Psoas muscle (tissue), 8 donors: Measurements from ENCODE around the gene GPR150. TPM values are rescaled to one million over a fixed set of nuclear protein-coding genes. Genes with fewer than 3 reads are reported as not detected.

Source experiments
- ATAC-seq, 4 donors: fragments of 200-7000 bp; cut with Tn5 transposase; one replicate each; pipeline ENCODE4 v1.9.1; 2020; ENCODE audit warnings: moderate library complexity in 3 of 4, mild to moderate bottlenecking in 2 of 4
- DNase-seq, 2 donors: peaks; one replicate each; pipeline ENCODE4 v3.0.0-alpha.2; 2020
- H3K27ac ChIP-seq: fragments of 200-600 bp; one replicate; pipeline ENCODE4 v1.8.0; 2022
- H3K27me3 ChIP-seq, 3 donors: fragments of 200-600 bp in 1 of 3; one replicate each; pipeline versions ENCODE4 v1.6.1 to v1.8.0; 2013 to 2022; ENCODE audit warnings: low read length in 2 of 3, mild to moderate bottlenecking in 2 of 3, moderate library complexity in 1 of 3; ENCODE audit not compliant: insufficient read depth in 3 of 3
- H3K36me3 ChIP-seq, 2 donors: fragments of 200-600 bp in 1 of 2; one replicate each; pipeline versions ENCODE4 v1.6.1 to v1.8.0; 2013 to 2022; ENCODE audit warnings: low read depth in 1 of 2, mild to moderate bottlenecking in 1 of 2, moderate library complexity in 1 of 2; ENCODE audit not compliant: insufficient read depth in 1 of 2
- H3K4me1 ChIP-seq: fragments of 200-600 bp; one replicate; pipeline ENCODE4 v1.8.0; 2022
- H3K4me3 ChIP-seq: fragments of 200-600 bp; one replicate; pipeline ENCODE4 v1.8.0; 2022; ENCODE audit warnings: mild to moderate bottlenecking
- H3K9me3 ChIP-seq: fragments of 200-600 bp; one replicate; pipeline ENCODE4 v1.8.0; 2022
- CTCF ChIP-seq: fragments of 200-600 bp; IDR thresholded peaks from one replicate; pipeline ENCODE4 v1.8.0; 2022; ENCODE audit warnings: antibody characterized with exemption
- WGBS, 3 donors: extraction: QIAGEN DNeasy Blood & Tissue Kit; methylation state at CpG; one replicate each; pipeline versions ENCODE4 v1.1.6 to v1.1.7; 2013; 5-methylcytosine and 5-hydroxymethylcytosine counted together
- intact Hi-C, 2 donors: fragments of 100-400 bp; cut with DNase I; formaldehyde crosslinking; loops; one replicate each; pipeline versions ENCODE4 v1.11.0 to v1.14.2; 2022
- polyA plus RNA-seq, 3 donors: library from polyadenylated mRNA; stranded (reverse); fragments of 200-250 nt; gene quantifications; one replicate each; pipeline ENCODE4 v1.2.3, GENCODE V29; 2013
- total RNA-seq, 4 donors: library from RNA; stranded (reverse); fragmentation: NEBNext Ultra II Directional in 2 of 4; extraction: Animal tissue kit (Norgen Biotek cat#: 25700) in 2 of 4; gene quantifications; one replicate each; pipeline versions ENCODE4 v1.2.1 to v1.2.4, GENCODE V29; 2021 to 2023
- donor health status: healthy with polysubstance abuse.
- donor health status: DM: no; HTN: no; CAD: no; lungs with moderate emphysema.
- donor health status: Bipolar disorder and iron deficiency.
- donor health status: healthy.
- donor health status: DM: yes; HTN: yes; CAD: no.
- donor health status: DM: no; HTN: no; CAD: no.
- donor health status: DM: no; HTN: no; CAD: no.
- donor health status: DM: yes; HTN: yes; CAD: no.

The GPR150 gene
- total and polyA plus RNA-seq, 7 donors = 0.10 to 0.64 (median 0.29) TPM; not detected in 2

GRCh38 chr5:95605786-95606185 is 14.1 kb upstream of the GPR150 start:
- no peak for TF ChIP-seq CTCF
- Histone ChIP-seq H3K9me3 (no peaks in the 10 kb centered on the region), H3K4me3 (no peak overlapping the region), H3K36me3 (peaks cover 0 to 13% of the 10 kb centered on the region in 2 donors), H3K27me3 (no peaks in the 10 kb centered on the region), H3K4me1 (no peaks in the 10 kb centered on the region), H3K27ac (no peak overlapping the region)
- WGBS, 3 donors = 96 to 99% (median 99%) methylated on average over 5 of the region's 5 CpGs
- no peak for DNase-seq
- intact Hi-C loops = no loop called here
- ATAC-seq = no peak

GRCh38 chr5:95606419-95606818 is 13.5 kb upstream of the GPR150 start:
- intact Hi-C loops = no loop called here
- WGBS, 3 donors = 92 to 98% (median 95%) methylated on average over 1 of the region's 1 CpG

GRCh38 chr5:95609711-95610110 is 10.2 kb upstream of the GPR150 start:
- 87 to 89% (median 88%) methylated on average over 3 of the region's 3 CpGs for WGBS, 3 donors
- Histone ChIP-seq H3K36me3 (no peaks in the 10 kb centered on the region), H3K9me3 (no peaks in the 10 kb centered on the region), H3K27me3 (no peaks in the 10 kb centered on the region), H3K4me1 (no peaks in the 10 kb centered on the region), H3K4me3 (no peak overlapping the region), H3K27ac (no peak overlapping the region)
- ATAC-seq = no peak
- DNase-seq = no peak
- intact Hi-C loops = no loop called here
- no peak for TF ChIP-seq CTCF

More at GRCh38 chr5:95606419-95606818, 13.5 kb upstream of the GPR150 start:
- H3K27ac ChIP-seq = no peak overlapping the region
- DNase-seq (no peak), ATAC-seq (no peak)
- no peaks in the 10 kb centered on the region for H3K4me1 ChIP-seq
- no peak for TF ChIP-seq CTCF
- H3K36me3 ChIP-seq = peaks cover 0 to 7% of the 10 kb centered on the region in 2 donors
- H3K27me3 ChIP-seq = no peaks in the 10 kb centered on the region
- no peak overlapping the region for H3K4me3 ChIP-seq
- H3K9me3 ChIP-seq = no peaks in the 10 kb centered on the region

- no peaks in the 10 kb centered on the region for H3K27me3 ChIP-seq
- intact Hi-C loops = no loop called here
- DNase-seq (no peak), ATAC-seq (no peak)
- no peaks in the 10 kb centered on the region for H3K9me3 ChIP-seq
- no peak overlapping the region for H3K4me3 ChIP-seq
- H3K36me3 ChIP-seq = no peaks in the 10 kb centered on the region
- WGBS, 3 donors = 90 to 95% (median 92%) methylated on average over 7 of the region's 7 CpGs
- no peak overlapping the region for H3K27ac ChIP-seq
- no peak for TF ChIP-seq CTCF
- H3K4me1 ChIP-seq = no peaks in the 10 kb centered on the region
Observed at GRCh38 chr5:95610546-95610945, 9.3 kb upstream of the GPR150 start.

- H3K27me3 ChIP-seq = no peaks in the 10 kb centered on the region
- H3K4me1 ChIP-seq = no peaks in the 10 kb centered on the region
- no peak for DNase-seq
- H3K9me3 ChIP-seq = no peaks in the 10 kb centered on the region
- H3K4me3 ChIP-seq = no peak overlapping the region
- intact Hi-C loops = no loop called here
- ATAC-seq = no peak
- 94 to 97% (median 95%) methylated on average over 3 of the region's 3 CpGs for WGBS, 3 donors
- H3K36me3 ChIP-seq = no peaks in the 10 kb centered on the region
- H3K27ac ChIP-seq = no peak overlapping the region
- TF ChIP-seq CTCF = no peak
Observed at GRCh38 chr5:95611396-95611795, 8.5 kb upstream of the GPR150 start.
